ENCODE measurements around the gene SCART1.

DNA sequence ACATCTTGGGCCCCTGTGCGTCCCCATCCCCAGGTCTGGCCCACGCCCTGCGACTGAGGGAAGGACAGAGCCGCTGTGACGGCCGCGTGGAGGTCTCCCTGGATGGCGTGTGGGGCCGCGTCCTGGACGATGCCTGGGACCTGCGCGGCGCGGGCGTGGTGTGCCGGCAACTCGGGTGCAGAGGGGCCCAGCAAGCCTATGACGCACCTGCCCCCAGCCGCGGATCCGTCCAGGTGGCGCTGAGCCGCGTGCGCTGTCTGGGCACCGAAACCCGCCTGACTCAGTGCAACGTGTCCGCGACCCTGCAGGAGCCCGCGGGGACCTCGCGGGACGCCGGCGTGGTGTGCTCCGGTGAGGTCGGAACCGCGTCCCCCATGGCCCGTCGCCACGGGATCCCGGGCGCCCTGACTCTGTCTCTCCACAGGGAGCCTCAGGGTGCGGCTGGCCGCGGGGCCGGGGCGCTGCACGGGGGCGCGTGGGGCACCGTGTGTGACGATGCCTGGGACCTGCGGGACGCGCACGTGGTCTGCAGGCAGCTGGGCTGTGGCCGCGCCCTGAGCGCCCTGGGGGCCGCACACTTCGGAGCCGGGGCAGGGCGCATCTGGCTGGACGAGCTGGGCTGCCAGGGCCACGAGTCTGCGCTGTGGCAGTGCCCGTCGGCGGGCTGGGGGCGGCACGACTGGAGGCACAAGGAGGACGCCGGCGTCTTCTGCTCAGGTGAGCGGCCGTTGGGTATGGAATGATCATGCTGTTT lies 5.9 kb downstream of the SCART1 start:
- TF ChIP-seq POLR2AphosphoS5 (IDR thresholded peaks at IDR 0.05): no peak
- TF ChIP-seq CTCF (IDR thresholded peaks at IDR 0.05): no peak

Data from prostate gland (tissue), 2 donors.